ENCODE data around the gene LMLN.
"Not testable (repeated sequence)": the region's sequence is repeated elsewhere in the genome, so short reads cannot be mapped to it uniquely, and the experiment has no call there.

Gene LMLN, protein sequence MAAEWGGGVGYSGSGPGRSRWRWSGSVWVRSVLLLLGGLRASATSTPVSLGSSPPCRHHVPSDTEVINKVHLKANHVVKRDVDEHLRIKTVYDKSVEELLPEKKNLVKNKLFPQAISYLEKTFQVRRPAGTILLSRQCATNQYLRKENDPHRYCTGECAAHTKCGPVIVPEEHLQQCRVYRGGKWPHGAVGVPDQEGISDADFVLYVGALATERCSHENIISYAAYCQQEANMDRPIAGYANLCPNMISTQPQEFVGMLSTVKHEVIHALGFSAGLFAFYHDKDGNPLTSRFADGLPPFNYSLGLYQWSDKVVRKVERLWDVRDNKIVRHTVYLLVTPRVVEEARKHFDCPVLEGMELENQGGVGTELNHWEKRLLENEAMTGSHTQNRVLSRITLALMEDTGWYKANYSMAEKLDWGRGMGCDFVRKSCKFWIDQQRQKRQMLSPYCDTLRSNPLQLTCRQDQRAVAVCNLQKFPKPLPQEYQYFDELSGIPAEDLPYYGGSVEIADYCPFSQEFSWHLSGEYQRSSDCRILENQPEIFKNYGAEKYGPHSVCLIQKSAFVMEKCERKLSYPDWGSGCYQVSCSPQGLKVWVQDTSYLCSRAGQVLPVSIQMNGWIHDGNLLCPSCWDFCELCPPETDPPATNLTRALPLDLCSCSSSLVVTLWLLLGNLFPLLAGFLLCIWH

DNA sequence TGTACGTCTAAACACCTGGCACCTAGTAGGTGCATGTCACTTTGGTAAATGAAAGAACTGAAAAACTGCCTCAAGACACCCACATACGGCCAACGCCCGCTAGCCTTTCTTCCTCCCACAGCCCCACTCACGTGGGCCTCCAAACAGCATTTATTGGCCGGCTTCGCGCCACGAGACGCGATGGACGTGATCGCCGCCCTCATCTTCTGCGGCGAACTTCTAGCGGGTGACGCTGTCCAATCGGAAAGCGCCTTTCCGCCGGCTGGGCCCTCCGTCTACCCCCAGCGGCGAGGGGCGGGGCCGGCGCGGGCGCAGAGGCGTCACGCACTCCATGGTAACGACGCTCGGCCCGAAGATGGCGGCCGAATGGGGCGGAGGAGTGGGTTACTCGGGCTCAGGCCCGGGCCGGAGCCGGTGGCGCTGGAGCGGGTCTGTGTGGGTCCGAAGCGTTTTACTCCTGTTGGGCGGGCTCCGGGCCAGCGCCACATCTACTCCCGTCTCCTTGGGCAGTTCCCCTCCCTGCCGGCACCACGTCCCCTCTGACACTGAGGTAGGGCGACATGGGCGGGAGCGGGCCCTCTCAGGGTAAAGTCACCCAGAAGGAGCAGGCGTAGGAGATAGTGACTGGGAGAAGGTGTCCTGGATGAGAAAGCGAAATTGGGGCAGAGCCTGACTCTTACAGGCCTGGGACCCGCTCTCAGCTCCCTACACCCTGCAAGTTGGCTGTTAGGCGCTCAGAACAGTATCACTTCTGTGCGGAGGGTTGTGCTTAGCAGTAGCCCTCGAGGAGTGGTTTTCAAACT is at the start of gene LMLN:
Gene LMLN (plus strand): TSS at position 327 of the 803 bp plus-strand sequence. CDS start 29 bp downstream, at position 356.
- H3K27ac ChIP-seq: peak within 1 kb of the TSS; percentile 75
- TF ChIP-seq ZFX (IDR thresholded peaks at IDR 0.05; ENCODE audit: borderline replicate concordance) (no peak), CTCF (IDR thresholded peaks at IDR 0.05) (no peak)

DNA sequence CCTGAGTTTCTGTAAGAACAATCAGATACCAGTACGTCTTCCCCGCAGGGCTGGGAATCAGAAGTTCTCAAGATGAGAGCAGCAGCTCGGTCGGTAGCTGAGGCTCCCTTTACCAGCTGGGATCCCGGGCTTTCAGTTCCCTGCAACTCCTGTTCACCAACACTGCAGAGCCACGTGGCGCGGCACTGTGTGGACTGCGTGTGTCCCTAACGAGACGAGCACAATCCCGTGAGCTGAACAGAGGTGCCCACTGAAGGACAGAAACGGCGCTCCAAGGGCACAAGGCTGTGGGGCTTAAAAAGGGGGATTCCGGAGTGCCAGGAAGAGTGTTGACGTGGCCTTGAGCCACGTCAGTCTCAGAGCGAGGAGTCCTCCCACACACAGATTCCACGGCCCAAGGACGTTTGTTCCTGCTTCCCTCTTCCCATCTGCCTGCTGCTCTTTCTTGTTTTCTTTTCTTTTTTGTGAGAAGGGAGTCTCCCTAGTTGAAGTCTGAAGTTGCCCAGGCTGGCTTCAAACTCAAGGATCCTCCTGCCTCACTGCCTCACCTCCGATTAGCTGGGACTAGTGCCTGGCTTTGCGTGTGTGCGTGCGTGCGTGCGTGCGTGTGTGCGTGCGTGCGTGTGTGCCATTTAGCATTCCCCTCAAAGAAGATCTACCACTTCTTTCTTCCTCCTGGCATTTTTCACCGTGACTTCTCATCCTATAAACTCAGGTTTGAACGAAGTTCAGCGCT is 47.1 kb upstream of the LMLN start:
- TF ChIP-seq CTCF (IDR thresholded peaks at IDR 0.05): no peak
- no peak for TF ChIP-seq ZFX (IDR thresholded peaks at IDR 0.05; ENCODE audit: borderline replicate concordance)
- H3K27ac ChIP-seq: no peak overlapping the region

- H3K27ac ChIP-seq: no peak overlapping the region
- TF ChIP-seq CTCF (IDR thresholded peaks at IDR 0.05) (no peak), ZFX (IDR thresholded peaks at IDR 0.05; ENCODE audit: borderline replicate concordance) (no peak)
Observed at GRCh38 chr3:197913641-197914380, 46.2 kb upstream of the LMLN start.

DNA sequence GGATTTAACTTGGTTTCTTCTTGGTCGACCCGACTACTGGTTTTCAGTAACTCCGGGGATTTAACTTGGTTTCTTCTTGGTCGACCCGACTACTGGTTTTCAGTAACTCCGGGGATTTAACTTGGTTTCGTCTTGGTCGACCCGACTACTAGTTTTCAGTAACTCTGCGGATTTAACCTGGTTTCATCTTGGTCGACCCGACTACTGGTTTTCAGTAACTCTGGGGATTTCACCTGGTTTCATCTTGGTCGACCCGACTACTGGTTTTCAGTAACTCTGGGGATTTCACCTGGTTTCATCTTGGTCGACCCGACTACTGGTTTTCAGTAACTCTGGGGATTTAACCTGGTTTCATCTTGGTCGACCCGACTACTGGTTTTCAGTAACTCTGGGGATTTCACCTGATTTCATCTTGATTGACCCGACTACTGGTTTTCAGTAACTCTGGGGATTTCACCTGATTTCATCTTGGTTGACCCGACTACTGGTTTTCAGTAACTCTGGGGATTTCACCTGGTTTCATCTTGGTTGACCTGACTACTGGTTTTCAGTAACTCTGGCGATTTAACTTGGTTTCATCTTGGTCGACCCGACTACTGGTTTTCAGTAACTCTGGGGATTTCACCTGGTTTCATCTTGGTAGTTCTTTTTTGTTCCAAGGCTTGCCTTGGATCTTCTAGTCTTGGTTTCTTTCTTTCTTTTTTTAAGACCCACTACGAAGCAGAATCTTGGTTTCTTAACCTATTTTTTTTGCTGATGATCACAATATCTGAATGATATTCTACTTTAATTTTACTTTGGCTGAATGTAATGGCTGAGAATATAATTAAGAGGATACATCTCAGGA is 38.4 kb upstream of the LMLN start:
- not testable (repeated sequence) for H3K27ac ChIP-seq

GRCh38 chr3:197926418-197926817 is 33.6 kb upstream of the LMLN start:
- TF ChIP-seq ZFX (IDR thresholded peaks at IDR 0.05; ENCODE audit: borderline replicate concordance) (no peak), CTCF (IDR thresholded peaks at IDR 0.05) (peak; percentile 66)
- no peak overlapping the region for H3K27ac ChIP-seq

DNA sequence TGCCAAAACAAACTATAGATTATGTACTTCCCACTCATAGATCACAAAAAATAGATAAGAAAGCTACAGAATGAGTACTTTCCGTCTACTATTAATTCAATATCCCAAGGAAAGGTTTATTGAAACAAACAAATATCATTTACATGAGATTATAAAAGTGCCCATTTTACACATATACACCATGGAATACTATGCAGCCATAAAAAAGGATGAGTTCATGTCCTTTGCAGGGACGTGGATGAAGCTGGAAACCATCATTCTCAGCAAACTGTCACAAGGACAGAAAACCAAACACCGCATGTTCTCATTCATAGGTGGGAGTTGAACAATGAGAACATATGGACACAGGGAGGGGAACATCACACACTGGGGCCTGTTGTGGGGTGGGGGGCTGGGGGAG is 32.4 kb upstream of the LMLN start:
- H3K27ac ChIP-seq: not testable (repeated sequence)

GRCh38 chr3:197936819-197937384 is 23.1 kb upstream of the LMLN start:
- H3K27ac ChIP-seq: no peak overlapping the region
- TF ChIP-seq CTCF (IDR thresholded peaks at IDR 0.05) (no peak), ZFX (IDR thresholded peaks at IDR 0.05; ENCODE audit: borderline replicate concordance) (no peak)
